ENCODE data around the gene SEMA3C.

- TF ChIP-seq TAF1 (IDR thresholded peaks at IDR 0.05; ENCODE audit: low read depth): no peak
- TF ChIP-seq MAX (IDR thresholded peaks at IDR 0.05): no peak
- TF ChIP-seq CEBPB (IDR thresholded peaks at IDR 0.05): no peak
- TF ChIP-seq EGR1 (IDR thresholded peaks at IDR 0.05): no peak
- TF ChIP-seq EP300 (IDR thresholded peaks at IDR 0.05; ENCODE audit: borderline replicate concordance): no peak
- no peak for TF ChIP-seq REST (IDR thresholded peaks at IDR 0.05; ENCODE audit: low read depth)
Measured at GRCh38 chr7:80858141-80858903, 60.5 kb downstream of the SEMA3C start.

Data from Ishikawa (cell line).